Measurements from ENCODE around the gene PARVA.
A peak's percentile ranks its signal among the peaks of the same experiment; 100 is the strongest.

Gene PARVA

DNA sequence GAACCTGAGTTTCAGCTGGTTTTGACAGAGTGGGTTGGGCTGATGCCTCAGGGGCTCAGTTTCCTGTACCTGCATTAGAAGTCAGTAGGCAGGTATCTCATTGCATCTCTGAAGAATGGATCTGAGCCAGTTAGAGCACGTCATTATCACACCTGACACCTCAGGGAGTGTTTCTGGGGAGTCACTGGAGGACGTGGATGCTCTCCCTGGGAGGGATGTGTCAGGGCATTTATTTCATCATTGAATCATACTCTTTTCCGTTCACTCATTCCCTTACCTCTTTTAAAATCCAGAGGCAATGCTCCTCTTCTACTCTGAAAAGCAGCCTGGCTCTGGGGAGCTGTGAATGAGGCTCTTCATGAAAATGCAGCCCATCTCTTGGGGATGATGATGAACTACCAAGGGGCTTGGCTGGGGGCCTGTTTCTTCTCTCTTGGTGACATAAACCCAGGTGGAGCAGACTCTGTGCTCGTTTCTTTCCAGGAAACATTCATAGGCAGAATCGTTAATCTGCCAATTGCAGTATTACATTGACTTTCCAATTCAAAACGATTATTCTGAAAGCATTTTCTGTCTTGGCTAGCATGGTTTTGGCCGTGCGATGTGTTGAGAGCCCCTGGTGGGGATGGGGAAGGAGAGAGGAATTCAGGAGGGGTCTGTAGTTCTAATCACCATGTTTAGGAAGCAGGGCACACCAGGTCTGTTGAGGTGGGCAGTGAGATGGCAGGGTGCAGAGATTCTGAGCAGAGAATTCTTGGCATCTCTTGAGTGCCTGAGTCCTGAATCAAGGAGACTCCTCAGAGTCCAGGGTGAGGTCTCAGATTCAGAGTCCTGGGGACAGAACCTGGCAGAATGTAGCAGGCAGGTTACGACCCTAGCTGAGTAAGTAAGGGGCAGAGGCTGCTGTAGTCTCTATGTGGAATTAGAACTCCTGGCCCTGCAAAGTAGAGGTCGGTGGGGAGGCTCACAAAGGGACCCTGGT is 12.6 kb downstream of the PARVA start:
- Histone ChIP-seq H3K27me3 (ENCODE audit: control insufficient read depth in 2 of 2, insufficient read depth in 2 of 2, low read length in 2 of 2) (no peaks in the 10 kb centered on the region), H3K4me1 (ENCODE audit: control insufficient read depth in 2 of 2, insufficient read depth in 2 of 2, low read length in 2 of 2) (peaks cover 0 to 6% of the 10 kb centered on the region in 2 donors), H3K9ac (ENCODE audit: low read depth in 1 of 2, low read length in 2 of 2) (no peak overlapping the region), H3K9me3 (ENCODE audit: control insufficient read depth in 2 of 2, low read length in 2 of 2) (no peaks in the 10 kb centered on the region), H3K36me3 (ENCODE audit: control insufficient read depth in 2 of 2, insufficient read depth in 2 of 2, low read length in 2 of 2) (no peaks in the 10 kb centered on the region), H3K4me3 (ENCODE audit: low read length in 2 of 2) (no peak overlapping the region), H3K27ac (ENCODE audit: low read depth in 2 of 2, low read length in 2 of 2) (peak overlapping the region; percentile 52 to 54)

DNA sequence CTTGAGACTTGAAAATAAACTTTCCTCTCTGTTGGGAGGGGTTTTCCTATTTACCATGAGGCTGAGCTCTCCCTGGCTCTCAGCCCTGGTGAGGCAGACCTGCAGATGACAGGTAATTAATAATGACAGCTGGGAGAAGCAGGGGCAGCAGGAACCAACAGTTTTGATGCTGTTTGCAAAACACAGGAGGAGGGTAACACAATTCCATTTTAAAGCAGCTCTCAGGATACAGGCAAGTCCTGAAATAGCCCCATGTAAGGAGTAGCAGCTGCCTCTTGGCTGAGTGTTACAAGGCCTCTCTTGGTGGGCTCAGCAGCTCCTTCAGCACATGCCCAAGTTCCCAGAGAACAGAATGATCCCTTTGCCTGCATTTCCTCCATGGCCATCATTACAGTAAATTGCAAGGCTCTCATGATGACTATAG is 13.3 kb downstream of the PARVA start:
- no peaks in the 10 kb centered on the region for H3K27me3 ChIP-seq (ENCODE audit: control insufficient read depth in 2 of 2, insufficient read depth in 2 of 2, low read length in 2 of 2)
- H3K9ac ChIP-seq (ENCODE audit: low read depth in 1 of 2, low read length in 2 of 2), result no peak overlapping the region
- no peak overlapping the region for H3K4me3 ChIP-seq (ENCODE audit: low read length in 2 of 2)
- H3K9me3 ChIP-seq (ENCODE audit: control insufficient read depth in 2 of 2, low read length in 2 of 2), result no peaks in the 10 kb centered on the region
- peaks cover 0 to 6% of the 10 kb centered on the region in 2 donors for H3K4me1 ChIP-seq (ENCODE audit: control insufficient read depth in 2 of 2, insufficient read depth in 2 of 2, low read length in 2 of 2)
- H3K36me3 ChIP-seq (ENCODE audit: control insufficient read depth in 2 of 2, insufficient read depth in 2 of 2, low read length in 2 of 2), result no peaks in the 10 kb centered on the region
- peak overlapping the region; percentile 52 to 54 for H3K27ac ChIP-seq (ENCODE audit: low read depth in 2 of 2, low read length in 2 of 2)

GRCh38 chr11:12392672-12393071 is 15.3 kb downstream of the PARVA start:
- no peaks in the 10 kb centered on the region for H3K9me3 ChIP-seq (ENCODE audit: control insufficient read depth in 2 of 2, low read length in 2 of 2)
- H3K9ac ChIP-seq (ENCODE audit: low read depth in 1 of 2, low read length in 2 of 2), result no peak overlapping the region
- no peak overlapping the region for H3K27ac ChIP-seq (ENCODE audit: low read depth in 2 of 2, low read length in 2 of 2)
- H3K4me3 ChIP-seq (ENCODE audit: low read length in 2 of 2), result no peak overlapping the region
- H3K4me1 ChIP-seq (ENCODE audit: control insufficient read depth in 2 of 2, insufficient read depth in 2 of 2, low read length in 2 of 2), result peaks cover 0 to 6% of the 10 kb centered on the region in 2 donors
- no peaks in the 10 kb centered on the region for H3K27me3 ChIP-seq (ENCODE audit: control insufficient read depth in 2 of 2, insufficient read depth in 2 of 2, low read length in 2 of 2)
- no peaks in the 10 kb centered on the region for H3K36me3 ChIP-seq (ENCODE audit: control insufficient read depth in 2 of 2, insufficient read depth in 2 of 2, low read length in 2 of 2)

DNA sequence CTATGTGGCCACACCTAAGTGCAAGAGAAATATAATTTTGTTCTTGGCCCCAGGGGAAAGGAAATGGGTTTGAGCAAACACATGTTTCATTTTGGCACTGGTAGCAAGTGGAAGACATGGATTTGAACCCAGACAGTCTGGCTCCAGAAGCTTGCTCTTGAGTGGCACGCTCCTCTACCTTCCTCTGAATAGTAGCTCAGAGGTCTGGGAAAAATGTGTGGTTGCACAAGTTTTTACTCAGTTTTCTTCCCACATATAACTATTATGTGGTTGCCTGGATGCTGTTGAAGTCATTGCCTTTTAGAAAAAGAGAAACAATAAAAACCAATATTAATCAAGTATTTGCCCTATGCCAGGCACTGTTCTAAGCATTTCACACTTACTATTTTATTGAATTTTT is 16.3 kb downstream of the PARVA start:
- H3K9ac ChIP-seq (ENCODE audit: low read depth in 1 of 2, low read length in 2 of 2), result no peak overlapping the region
- no peaks in the 10 kb centered on the region for H3K9me3 ChIP-seq (ENCODE audit: control insufficient read depth in 2 of 2, low read length in 2 of 2)
- peaks cover 0 to 6% of the 10 kb centered on the region in 2 donors for H3K4me1 ChIP-seq (ENCODE audit: control insufficient read depth in 2 of 2, insufficient read depth in 2 of 2, low read length in 2 of 2)
- no peak overlapping the region for H3K4me3 ChIP-seq (ENCODE audit: low read length in 2 of 2)
- H3K27ac ChIP-seq (ENCODE audit: low read depth in 2 of 2, low read length in 2 of 2), result no peak overlapping the region
- no peaks in the 10 kb centered on the region for H3K27me3 ChIP-seq (ENCODE audit: control insufficient read depth in 2 of 2, insufficient read depth in 2 of 2, low read length in 2 of 2)
- H3K36me3 ChIP-seq (ENCODE audit: control insufficient read depth in 2 of 2, insufficient read depth in 2 of 2, low read length in 2 of 2), result no peaks in the 10 kb centered on the region

- Histone ChIP-seq H3K4me1 (ENCODE audit: control insufficient read depth in 2 of 2, insufficient read depth in 2 of 2, low read length in 2 of 2) (peaks cover 0 to 6% of the 10 kb centered on the region in 2 donors), H3K4me3 (ENCODE audit: low read length in 2 of 2) (no peak overlapping the region), H3K9ac (ENCODE audit: low read depth in 1 of 2, low read length in 2 of 2) (no peak overlapping the region), H3K9me3 (ENCODE audit: control insufficient read depth in 2 of 2, low read length in 2 of 2) (no peaks in the 10 kb centered on the region), H3K36me3 (ENCODE audit: control insufficient read depth in 2 of 2, insufficient read depth in 2 of 2, low read length in 2 of 2) (no peaks in the 10 kb centered on the region), H3K27me3 (ENCODE audit: control insufficient read depth in 2 of 2, insufficient read depth in 2 of 2, low read length in 2 of 2) (no peaks in the 10 kb centered on the region), H3K27ac (ENCODE audit: low read depth in 2 of 2, low read length in 2 of 2) (no peak overlapping the region)
Observed at GRCh38 chr11:12394601-12395000, 17.2 kb downstream of the PARVA start.

- Histone ChIP-seq H3K9ac (ENCODE audit: low read depth in 1 of 2, low read length in 2 of 2) (no peak overlapping the region), H3K4me1 (ENCODE audit: control insufficient read depth in 2 of 2, insufficient read depth in 2 of 2, low read length in 2 of 2) (peaks cover 0 to 6% of the 10 kb centered on the region in 2 donors)
Observed at GRCh38 chr11:12395333-12395732, 18.0 kb downstream of the PARVA start.

DNA sequence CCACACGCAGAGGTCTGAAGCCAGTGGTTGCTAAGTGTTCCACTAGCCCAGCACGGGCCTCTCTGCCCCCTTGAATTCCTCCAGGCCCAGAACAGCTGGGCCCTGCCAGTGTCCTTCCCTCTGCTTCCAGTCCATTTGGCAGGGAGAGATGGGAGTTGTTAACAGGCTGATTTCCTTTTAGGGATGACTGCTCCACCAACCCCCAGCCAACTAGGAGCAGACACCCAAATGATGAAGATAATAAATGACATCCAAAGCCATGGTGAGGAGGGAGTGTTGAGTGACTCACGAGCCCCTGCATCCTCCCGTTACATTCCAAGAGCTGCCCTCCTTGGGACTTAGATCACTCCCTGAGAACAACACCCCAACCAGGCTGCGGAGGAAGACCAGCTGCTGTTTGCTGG is 20.6 kb downstream of the PARVA start:
- Histone ChIP-seq H3K9ac (ENCODE audit: low read depth in 1 of 2, low read length in 2 of 2) (no peak overlapping the region), H3K9me3 (ENCODE audit: control insufficient read depth in 2 of 2, low read length in 2 of 2) (no peaks in the 10 kb centered on the region), H3K4me1 (ENCODE audit: control insufficient read depth in 2 of 2, insufficient read depth in 2 of 2, low read length in 2 of 2) (no peaks in the 10 kb centered on the region), H3K4me3 (ENCODE audit: low read length in 2 of 2) (no peak overlapping the region), H3K36me3 (ENCODE audit: control insufficient read depth in 2 of 2, insufficient read depth in 2 of 2, low read length in 2 of 2) (no peaks in the 10 kb centered on the region), H3K27me3 (ENCODE audit: control insufficient read depth in 2 of 2, insufficient read depth in 2 of 2, low read length in 2 of 2) (no peaks in the 10 kb centered on the region), H3K27ac (ENCODE audit: low read depth in 2 of 2, low read length in 2 of 2) (peak overlapping the region; percentile 28 to 73)

More at GRCh38 chr11:12395333-12395732, 18.0 kb downstream of the PARVA start:
- Histone ChIP-seq H3K27ac (ENCODE audit: low read depth in 2 of 2, low read length in 2 of 2) (no peak overlapping the region), H3K4me3 (ENCODE audit: low read length in 2 of 2) (no peak overlapping the region), H3K27me3 (ENCODE audit: control insufficient read depth in 2 of 2, insufficient read depth in 2 of 2, low read length in 2 of 2) (no peaks in the 10 kb centered on the region), H3K9me3 (ENCODE audit: control insufficient read depth in 2 of 2, low read length in 2 of 2) (no peaks in the 10 kb centered on the region), H3K36me3 (ENCODE audit: control insufficient read depth in 2 of 2, insufficient read depth in 2 of 2, low read length in 2 of 2) (no peaks in the 10 kb centered on the region)

GRCh38 chr11:12399355-12399754 is 22.0 kb downstream of the PARVA start:
- Histone ChIP-seq H3K27ac (ENCODE audit: low read depth in 2 of 2, low read length in 2 of 2) (peak overlapping the region in 1 of 2 donors; percentile 10), H3K9ac (ENCODE audit: low read depth in 1 of 2, low read length in 2 of 2) (no peak overlapping the region), H3K4me1 (ENCODE audit: control insufficient read depth in 2 of 2, insufficient read depth in 2 of 2, low read length in 2 of 2) (no peaks in the 10 kb centered on the region), H3K9me3 (ENCODE audit: control insufficient read depth in 2 of 2, low read length in 2 of 2) (no peaks in the 10 kb centered on the region), H3K27me3 (ENCODE audit: control insufficient read depth in 2 of 2, insufficient read depth in 2 of 2, low read length in 2 of 2) (no peaks in the 10 kb centered on the region), H3K36me3 (ENCODE audit: control insufficient read depth in 2 of 2, insufficient read depth in 2 of 2, low read length in 2 of 2) (no peaks in the 10 kb centered on the region), H3K4me3 (ENCODE audit: low read length in 2 of 2) (no peak overlapping the region)

DNA sequence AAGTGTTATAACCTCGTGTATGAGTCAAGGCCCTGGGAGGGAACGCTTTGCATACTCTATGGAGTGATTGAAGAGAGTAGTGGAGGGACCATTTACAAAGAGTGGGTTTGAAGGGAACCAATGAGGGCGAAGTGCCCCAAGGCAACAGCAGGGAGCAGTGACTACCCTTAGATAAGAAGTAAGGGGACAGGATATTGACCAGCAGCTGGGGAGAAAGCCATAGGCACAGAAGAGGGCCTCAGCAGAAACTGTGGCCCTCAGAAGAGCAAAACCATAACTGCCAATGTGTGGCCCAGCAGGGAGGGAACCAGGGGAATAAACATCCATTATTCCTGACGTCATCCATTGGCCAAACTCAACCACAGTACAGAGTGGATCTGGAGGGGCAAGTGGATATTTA is 24.7 kb downstream of the PARVA start:
- no peaks in the 10 kb centered on the region for H3K9me3 ChIP-seq (ENCODE audit: control insufficient read depth in 2 of 2, low read length in 2 of 2)
- no peaks in the 10 kb centered on the region for H3K36me3 ChIP-seq (ENCODE audit: control insufficient read depth in 2 of 2, insufficient read depth in 2 of 2, low read length in 2 of 2)
- H3K9ac ChIP-seq (ENCODE audit: low read depth in 1 of 2, low read length in 2 of 2), result no peak overlapping the region
- no peaks in the 10 kb centered on the region for H3K27me3 ChIP-seq (ENCODE audit: control insufficient read depth in 2 of 2, insufficient read depth in 2 of 2, low read length in 2 of 2)
- H3K27ac ChIP-seq (ENCODE audit: low read depth in 2 of 2, low read length in 2 of 2), result peak overlapping the region in 1 of 2 donors; percentile 26
- no peak overlapping the region for H3K4me3 ChIP-seq (ENCODE audit: low read length in 2 of 2)
- H3K4me1 ChIP-seq (ENCODE audit: control insufficient read depth in 2 of 2, insufficient read depth in 2 of 2, low read length in 2 of 2), result no peaks in the 10 kb centered on the region

- Histone ChIP-seq H3K4me1 (ENCODE audit: control insufficient read depth in 2 of 2, insufficient read depth in 2 of 2, low read length in 2 of 2) (no peaks in the 10 kb centered on the region), H3K4me3 (ENCODE audit: low read length in 2 of 2) (no peak overlapping the region), H3K27ac (ENCODE audit: low read depth in 2 of 2, low read length in 2 of 2) (peak overlapping the region in 1 of 2 donors; percentile 39), H3K9me3 (ENCODE audit: control insufficient read depth in 2 of 2, low read length in 2 of 2) (no peaks in the 10 kb centered on the region), H3K36me3 (ENCODE audit: control insufficient read depth in 2 of 2, insufficient read depth in 2 of 2, low read length in 2 of 2) (no peaks in the 10 kb centered on the region), H3K27me3 (ENCODE audit: control insufficient read depth in 2 of 2, insufficient read depth in 2 of 2, low read length in 2 of 2) (no peaks in the 10 kb centered on the region), H3K9ac (ENCODE audit: low read depth in 1 of 2, low read length in 2 of 2) (no peak overlapping the region)
Observed at GRCh38 chr11:12402691-12403120, 25.3 kb downstream of the PARVA start.
